Smooth muscle cell (in vitro differentiated cells): ENCODE data around the gene EHD2. TPM values are rescaled to one million over a fixed set of nuclear protein-coding genes. Genes with fewer than 3 reads are reported as not detected.

Source experiments
- DNase-seq: peaks from one replicate; lab custom pipeline; 2025; ENCODE audit not compliant: unreplicated experiment; lab: John Stamatoyannopoulos, UW
- H2AFZ ChIP-seq: fragments of 200-600 bp; sonication (generic); 2 replicates; pipeline ENCODE4 v1.6.0; 2016; ENCODE audit warnings: antibody characterized with exemption, low read depth, mild to moderate bottlenecking
- H3F3A ChIP-seq: fragments of 200-600 bp; sonication (generic); 2 replicates; pipeline ENCODE4 v1.6.0; 2017; ENCODE audit warnings: antibody characterized with exemption, low read depth
- H3K27ac ChIP-seq: fragments of 200-600 bp; sonication (generic); 2 replicates; pipeline ENCODE4 v1.5.1; 2016; ENCODE audit warnings: low read depth, mild to moderate bottlenecking
- H3K27me3 ChIP-seq: fragments of 200-600 bp; sonication (generic); 2 replicates; pipeline ENCODE4 v1.6.1; 2016; ENCODE audit warnings: low read depth, mild to moderate bottlenecking
- H3K36me3 ChIP-seq: fragments of 200-600 bp; sonication (generic); 2 replicates; pipeline ENCODE4 v1.5.1; 2016; ENCODE audit warnings: low read depth
- H3K4me1 ChIP-seq: fragments of 200-600 bp; sonication (generic); 2 replicates; pipeline ENCODE4 v1.5.1; 2016; ENCODE audit warnings: low read depth
- H3K4me2 ChIP-seq: fragments of 200-600 bp; sonication (generic); 2 replicates; pipeline ENCODE4 v1.6.0; 2016; ENCODE audit warnings: mild to moderate bottlenecking
- H3K4me3 ChIP-seq: fragments of 200-600 bp; sonication (generic); 2 replicates; pipeline ENCODE4 v1.5.1; 2016; ENCODE audit warnings: mild to moderate bottlenecking
- H3K79me2 ChIP-seq: fragments of 200-600 bp; sonication (generic); 2 replicates; pipeline ENCODE4 v1.6.0; 2016; ENCODE audit warnings: low read depth, mild to moderate bottlenecking
- H3K9ac ChIP-seq: fragments of 200-600 bp; sonication (generic); 2 replicates; pipeline ENCODE4 v1.6.0; 2016; ENCODE audit warnings: low read depth
- H3K9me3 ChIP-seq: fragments of 200-600 bp; sonication (generic); replicated peaks from 2 replicates; pipeline ENCODE4 v1.5.1; 2016; ENCODE audit warnings: low read depth
- H4K20me1 ChIP-seq: fragments of 200-600 bp; sonication (generic); 2 replicates; pipeline ENCODE4 v1.6.0; 2016; ENCODE audit warnings: low read depth
- CTCF ChIP-seq: fragments of 200-600 bp; sonication (generic); IDR thresholded peaks from 2 replicates; pipeline ENCODE4 v1.5.1; 2017; ENCODE audit warnings: borderline replicate concordance, mild to moderate bottlenecking, antibody characterized with exemption; ENCODE audit not compliant: insufficient read depth, poor library complexity, severe bottlenecking
- WGBS: methylation state at CpG from one replicate; pipeline ENCODE4 v1.1.7; 2016; ENCODE audit warnings: low lambda C conversion rate; 5-methylcytosine and 5-hydroxymethylcytosine counted together
- polyA plus RNA-seq: library from polyadenylated mRNA; unstranded; fragments of >200 nt; fragmentation: Nextera tagmentation; extraction: Ambion mirVana; gene quantifications from 2 replicates; pipeline ENCODE4 v1.2.1, GENCODE V29; 2016
- total RNA-seq: library from RNA; depleted of rRNA; stranded (reverse); fragments of >200 nt; gene quantifications from 2 replicates; pipeline ENCODE4 v1.2.3, GENCODE V29; 2014

Gene EHD2
- total and polyA plus RNA-seq, 2 experiments from 2014 or later, result 65.6 to 200 TPM

DNA sequence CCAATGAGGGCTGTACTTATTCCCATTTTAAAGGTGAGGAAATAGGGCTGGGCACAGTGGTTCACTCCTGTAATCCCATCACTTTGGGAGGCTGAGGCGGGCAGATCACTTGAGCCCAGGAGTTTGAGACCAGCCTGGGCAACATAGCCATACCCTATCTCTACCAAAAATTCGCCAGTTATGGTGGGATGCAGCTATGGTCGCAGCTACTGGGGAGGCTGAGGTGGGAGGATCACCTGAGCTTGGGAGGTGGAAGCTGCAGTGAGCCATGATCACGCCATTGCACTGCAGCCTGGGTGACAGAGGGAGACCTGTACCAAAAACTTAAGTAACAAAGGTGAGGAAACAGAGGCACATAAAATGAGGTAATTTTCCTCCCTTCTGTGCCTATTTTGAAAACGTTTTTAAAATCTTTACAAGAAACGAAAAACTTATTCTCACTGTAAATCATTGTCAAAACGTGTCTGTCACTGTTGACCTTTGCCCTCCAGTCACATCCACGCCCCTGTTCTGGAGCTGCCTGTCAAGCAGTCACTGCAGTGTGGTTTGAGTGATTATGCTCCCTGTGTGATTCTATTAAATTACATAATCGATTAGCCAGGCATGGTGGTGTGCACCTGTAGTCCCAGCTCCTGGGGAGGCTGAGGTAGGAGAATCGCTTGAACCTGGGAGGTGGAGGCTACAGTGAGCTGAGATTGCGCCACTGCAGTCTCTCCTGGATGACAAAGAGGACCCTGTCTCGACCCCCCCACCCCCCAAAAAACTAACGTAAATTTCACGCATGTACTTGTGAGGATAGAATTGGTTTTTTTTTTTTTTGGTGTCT, 44.6 kb downstream of the EHD2 start:
- Histone ChIP-seq H3K4me2 (no peak overlapping the region), H3K27ac (no peak overlapping the region), H3K79me2 (no peaks in the 10 kb centered on the region), H3F3A (no peaks in the 10 kb centered on the region), H3K9me3 (no peaks in the 10 kb centered on the region), H3K27me3 (no peaks in the 10 kb centered on the region), H4K20me1 (peaks cover 17% of the 10 kb centered on the region), H3K9ac (no peak overlapping the region), H3K4me3 (no peak overlapping the region), H2AFZ (no peak overlapping the region), H3K4me1 (no peaks in the 10 kb centered on the region), H3K36me3 (peaks cover 3% of the 10 kb centered on the region)
- no peak for DNase-seq
- 90% methylated on average over 14 of the region's 14 CpGs for WGBS
- TF ChIP-seq CTCF, result no peak

DNA sequence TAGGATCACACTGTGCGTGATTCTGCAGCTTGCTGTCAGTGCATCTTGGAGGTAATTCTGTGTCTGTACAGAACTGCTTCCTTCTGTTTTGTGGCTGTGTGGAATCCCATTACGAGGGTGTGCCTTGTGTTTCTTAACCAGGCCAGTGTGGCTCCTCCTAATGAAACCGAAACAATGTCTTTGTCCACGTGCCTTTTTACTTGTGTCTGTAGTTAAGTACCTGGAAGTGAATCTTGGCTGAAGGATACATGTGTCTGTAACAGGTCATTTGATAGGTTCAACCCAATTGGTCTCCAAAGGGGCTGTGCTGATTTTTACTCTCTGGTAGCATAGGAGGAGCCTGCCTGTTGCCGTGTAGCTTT, 45.2 kb downstream of the EHD2 start:
- Histone ChIP-seq H3K4me2 (no peak overlapping the region), H3K4me1 (no peaks in the 10 kb centered on the region), H3F3A (no peaks in the 10 kb centered on the region), H3K4me3 (no peak overlapping the region), H3K27me3 (no peaks in the 10 kb centered on the region), H2AFZ (no peak overlapping the region), H3K27ac (no peak overlapping the region), H3K9me3 (no peaks in the 10 kb centered on the region), H4K20me1 (peaks cover 11% of the 10 kb centered on the region), H3K9ac (no peak overlapping the region), H3K79me2 (no peaks in the 10 kb centered on the region), H3K36me3 (peaks cover 3% of the 10 kb centered on the region)
- WGBS, result over 99% methylated on average over 5 of the region's 5 CpGs
- TF ChIP-seq CTCF, result no peak
- DNase-seq, result no peak

DNA sequence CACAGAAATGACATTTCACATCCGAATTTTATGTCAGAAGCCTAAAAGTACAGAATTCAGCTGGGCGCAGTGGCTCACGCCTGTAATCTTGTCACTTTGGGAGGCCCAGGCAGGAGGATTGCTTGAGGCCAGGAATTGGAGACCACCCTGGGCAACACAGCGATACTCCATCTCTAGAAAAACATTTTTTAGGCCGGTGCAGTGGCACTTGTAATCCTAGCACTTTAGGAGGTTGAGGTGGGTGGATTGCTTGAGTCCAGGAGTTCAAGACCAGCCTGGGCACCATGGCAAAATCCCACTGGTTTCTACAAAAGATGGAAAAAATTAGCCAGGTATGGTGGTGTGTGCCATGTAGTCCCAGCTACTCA, 47.4 kb downstream of the EHD2 start:
- Histone ChIP-seq H3K9me3 (no peaks in the 10 kb centered on the region), H3K79me2 (no peaks in the 10 kb centered on the region), H4K20me1 (peaks cover 5% of the 10 kb centered on the region), H3K4me2 (no peak overlapping the region), H3K4me3 (no peak overlapping the region), H3F3A (peaks cover 5% of the 10 kb centered on the region), H3K4me1 (no peaks in the 10 kb centered on the region), H3K9ac (no peak overlapping the region), H3K36me3 (peaks cover 3% of the 10 kb centered on the region), H2AFZ (no peak overlapping the region), H3K27ac (no peak overlapping the region), H3K27me3 (no peaks in the 10 kb centered on the region)
- WGBS, result 83% methylated on average over 5 of the region's 5 CpGs
- TF ChIP-seq CTCF, result no peak
- DNase-seq, result no peak

- H3K9ac ChIP-seq, result no peak overlapping the region
- peaks cover 5% of the 10 kb centered on the region for H4K20me1 ChIP-seq
- no peak for TF ChIP-seq CTCF
- no peak overlapping the region for H3K4me2 ChIP-seq
- H3K27me3 ChIP-seq, result no peaks in the 10 kb centered on the region
- no peak overlapping the region for H3K4me3 ChIP-seq
- H2AFZ ChIP-seq, result no peak overlapping the region
- WGBS, result 89% methylated on average over 5 of the region's 5 CpGs
- H3K27ac ChIP-seq, result no peak overlapping the region
- peaks cover 3% of the 10 kb centered on the region for H3K36me3 ChIP-seq
- H3F3A ChIP-seq, result peaks cover 5% of the 10 kb centered on the region
- DNase-seq, result no peak
- no peaks in the 10 kb centered on the region for H3K9me3 ChIP-seq
- H3K4me1 ChIP-seq, result no peaks in the 10 kb centered on the region
- no peaks in the 10 kb centered on the region for H3K79me2 ChIP-seq
Observed at GRCh38 chr19:47761566-47761965, 48.3 kb downstream of the EHD2 start.
